ENCODE data around the gene IL33.
A peak's percentile ranks its signal among the peaks of the same experiment; 100 is the strongest.

IL33 gene

DNA sequence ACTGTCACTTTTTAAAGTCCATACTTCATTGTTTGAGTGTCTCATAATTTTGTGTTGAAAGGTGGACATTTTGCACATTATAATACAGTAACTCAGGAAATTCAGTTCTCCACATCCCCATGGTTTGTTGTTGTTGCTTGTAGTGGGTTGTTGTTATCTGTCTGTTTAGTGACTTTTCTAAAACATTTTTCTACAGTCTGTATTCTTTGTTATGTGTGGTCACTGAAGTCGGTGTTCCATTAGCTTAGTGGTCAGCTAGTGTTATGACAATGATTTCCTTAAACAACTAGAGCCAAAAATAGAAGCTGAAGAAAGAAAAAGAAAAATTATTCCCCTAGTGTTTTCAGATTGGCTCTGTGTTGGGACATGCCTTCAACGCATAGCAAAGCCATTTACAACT, 5.6 kb upstream of the IL33 start:
- TF ChIP-seq, protein P1, sequence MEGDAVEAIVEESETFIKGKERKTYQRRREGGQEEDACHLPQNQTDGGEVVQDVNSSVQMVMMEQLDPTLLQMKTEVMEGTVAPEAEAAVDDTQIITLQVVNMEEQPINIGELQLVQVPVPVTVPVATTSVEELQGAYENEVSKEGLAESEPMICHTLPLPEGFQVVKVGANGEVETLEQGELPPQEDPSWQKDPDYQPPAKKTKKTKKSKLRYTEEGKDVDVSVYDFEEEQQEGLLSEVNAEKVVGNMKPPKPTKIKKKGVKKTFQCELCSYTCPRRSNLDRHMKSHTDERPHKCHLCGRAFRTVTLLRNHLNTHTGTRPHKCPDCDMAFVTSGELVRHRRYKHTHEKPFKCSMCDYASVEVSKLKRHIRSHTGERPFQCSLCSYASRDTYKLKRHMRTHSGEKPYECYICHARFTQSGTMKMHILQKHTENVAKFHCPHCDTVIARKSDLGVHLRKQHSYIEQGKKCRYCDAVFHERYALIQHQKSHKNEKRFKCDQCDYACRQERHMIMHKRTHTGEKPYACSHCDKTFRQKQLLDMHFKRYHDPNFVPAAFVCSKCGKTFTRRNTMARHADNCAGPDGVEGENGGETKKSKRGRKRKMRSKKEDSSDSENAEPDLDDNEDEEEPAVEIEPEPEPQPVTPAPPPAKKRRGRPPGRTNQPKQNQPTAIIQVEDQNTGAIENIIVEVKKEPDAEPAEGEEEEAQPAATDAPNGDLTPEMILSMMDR (IDR thresholded peaks at IDR 0.05; ENCODE audit: unreplicated experiment in 3 of 3), result no peak
- Mint-ChIP-seq H3K27me3 (ENCODE audit: low read depth) (peaks cover 3% of the 10 kb centered on the region), H3K9me3 (peaks cover 36% of the 10 kb centered on the region), H3K36me3 (ENCODE audit: low read depth) (no peaks in the 10 kb centered on the region), H3K4me3 (no peak overlapping the region), H3K4me1 (peaks cover 2% of the 10 kb centered on the region), H3K27ac (no peak overlapping the region)

DNA sequence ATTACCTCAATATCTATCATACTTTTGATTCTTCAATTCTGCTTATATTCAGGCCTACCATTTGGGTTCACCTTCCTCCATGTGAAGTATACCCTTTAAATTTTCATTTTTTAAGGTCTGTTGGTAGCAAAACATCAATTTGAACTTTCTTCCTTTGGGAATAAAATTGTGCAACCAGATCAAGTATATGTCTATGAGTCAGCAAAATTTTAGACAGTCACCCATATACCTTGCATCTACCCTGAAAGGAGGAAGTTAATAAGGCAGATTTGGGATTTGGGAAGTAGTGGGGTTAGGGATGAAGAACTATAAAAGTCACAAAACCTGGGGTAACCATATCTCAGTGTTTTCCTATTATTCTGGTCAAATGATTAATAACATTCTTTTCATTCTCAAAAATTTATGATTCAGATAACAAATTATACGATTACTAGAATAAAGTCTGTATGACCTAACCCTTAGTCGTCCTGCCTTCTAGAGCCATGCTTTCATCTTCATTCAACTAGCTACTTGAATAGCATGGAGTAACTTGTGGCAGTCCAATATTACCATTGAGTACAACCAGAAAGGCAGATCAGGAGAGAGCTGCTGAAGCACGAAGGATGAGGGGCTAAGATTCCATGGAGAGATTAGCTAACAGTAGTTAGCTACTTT, 2.8 kb upstream of the IL33 start:
- Mint-ChIP-seq H3K4me3 (no peak overlapping the region), H3K4me1 (peaks cover 14% of the 10 kb centered on the region), H3K9me3 (peaks cover 18% of the 10 kb centered on the region), H3K27ac (no peak overlapping the region), H3K36me3 (ENCODE audit: low read depth) (no peaks in the 10 kb centered on the region), H3K27me3 (ENCODE audit: low read depth) (peaks cover 3% of the 10 kb centered on the region)
- TF ChIP-seq, protein P1 (IDR thresholded peaks at IDR 0.05; ENCODE audit: unreplicated experiment in 3 of 3), result no peak

DNA sequence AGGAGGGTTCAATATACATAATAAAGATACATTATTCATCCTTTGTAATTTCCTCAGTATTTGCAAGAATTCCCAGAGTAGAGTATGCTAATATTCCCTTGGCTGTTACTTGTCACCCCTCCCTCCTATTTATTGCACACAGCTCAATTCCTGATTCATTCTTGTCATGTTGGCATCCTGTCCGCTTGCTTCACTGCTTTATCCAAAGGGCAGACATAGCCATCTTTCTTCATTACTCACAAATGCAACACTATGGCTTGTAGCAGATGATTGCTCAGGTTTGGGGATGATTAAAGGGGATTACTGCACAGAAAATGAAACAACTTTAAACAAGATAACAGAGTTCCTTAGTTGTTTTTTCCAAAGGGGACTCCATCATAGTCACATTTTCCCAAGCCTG, 1.2 kb upstream of the IL33 start:
- H3K27ac Mint-ChIP-seq, result peak overlapping the region in 1 of 3 experiments; percentile 58
- peaks cover 15% of the 10 kb centered on the region for H3K9me3 Mint-ChIP-seq
- H3K27me3 Mint-ChIP-seq (ENCODE audit: low read depth), result peaks cover 2% of the 10 kb centered on the region
- H3K36me3 Mint-ChIP-seq (ENCODE audit: low read depth), result no peaks in the 10 kb centered on the region
- TF ChIP-seq, protein P1 (IDR thresholded peaks at IDR 0.05; ENCODE audit: unreplicated experiment in 3 of 3), result no peak
- no peak overlapping the region for H3K4me3 Mint-ChIP-seq
- peaks cover 19% of the 10 kb centered on the region for H3K4me1 Mint-ChIP-seq

DNA sequence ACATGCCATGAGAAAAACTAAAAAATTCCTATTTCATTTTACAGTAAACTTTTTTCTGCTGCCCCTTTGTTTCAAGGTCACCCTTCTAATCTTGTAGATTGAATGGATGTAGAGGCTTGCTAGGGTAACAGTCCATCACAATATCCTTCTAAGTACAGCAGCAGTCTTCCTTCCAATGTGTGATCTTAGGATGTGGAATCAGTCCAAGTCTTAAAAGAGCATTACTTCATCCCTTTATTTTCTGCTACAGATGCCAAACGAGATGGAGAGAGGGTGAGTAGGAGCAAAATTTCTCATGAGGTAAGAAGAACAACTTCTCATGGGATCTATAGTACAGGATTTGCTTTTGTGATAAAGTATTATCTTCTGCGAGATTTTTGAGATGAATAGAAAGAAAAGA, 704 bp upstream of the IL33 start:
- Mint-ChIP-seq H3K4me3 (peak overlapping the region in 2 of 3 experiments; percentile 2 to 13), H3K27me3 (ENCODE audit: low read depth) (no peaks in the 10 kb centered on the region), H3K4me1 (peaks cover 19% of the 10 kb centered on the region), H3K27ac (peak overlapping the region in 2 of 3 experiments; percentile 58 to 62), H3K9me3 (peaks cover 12% of the 10 kb centered on the region), H3K36me3 (ENCODE audit: low read depth) (no peaks in the 10 kb centered on the region)
- TF ChIP-seq, protein P1 (IDR thresholded peaks at IDR 0.05; ENCODE audit: unreplicated experiment in 3 of 3), result no peak

DNA sequence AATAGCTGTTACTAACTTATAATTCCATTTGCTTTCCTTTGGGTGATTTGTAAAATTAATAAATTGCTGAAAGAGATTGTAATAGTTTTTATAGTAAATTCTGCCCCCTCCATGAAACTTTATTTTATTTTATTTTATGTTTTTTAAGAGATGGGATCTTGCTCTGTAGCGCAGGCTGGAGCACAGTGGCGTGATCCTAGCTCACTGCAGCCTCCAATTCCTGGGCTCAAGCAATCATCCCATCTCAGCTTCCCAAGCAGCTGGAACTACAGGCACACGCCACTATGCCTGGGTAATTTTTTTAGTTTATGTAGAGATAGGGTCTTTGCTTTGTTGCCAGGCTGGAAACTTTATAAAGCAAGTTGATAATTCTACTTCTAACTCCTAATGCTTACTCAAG, 395 bp downstream of the IL33 start:
- Mint-ChIP-seq H3K27ac (peak overlapping the region in 1 of 3 experiments; percentile 58), H3K4me3 (no peak overlapping the region), H3K27me3 (ENCODE audit: low read depth) (no peaks in the 10 kb centered on the region), H3K9me3 (peaks cover 3% of the 10 kb centered on the region), H3K4me1 (peaks cover 19% of the 10 kb centered on the region), H3K36me3 (ENCODE audit: low read depth) (no peaks in the 10 kb centered on the region)
- TF ChIP-seq, protein P1 (IDR thresholded peaks at IDR 0.05; ENCODE audit: unreplicated experiment in 3 of 3), result no peak

DNA sequence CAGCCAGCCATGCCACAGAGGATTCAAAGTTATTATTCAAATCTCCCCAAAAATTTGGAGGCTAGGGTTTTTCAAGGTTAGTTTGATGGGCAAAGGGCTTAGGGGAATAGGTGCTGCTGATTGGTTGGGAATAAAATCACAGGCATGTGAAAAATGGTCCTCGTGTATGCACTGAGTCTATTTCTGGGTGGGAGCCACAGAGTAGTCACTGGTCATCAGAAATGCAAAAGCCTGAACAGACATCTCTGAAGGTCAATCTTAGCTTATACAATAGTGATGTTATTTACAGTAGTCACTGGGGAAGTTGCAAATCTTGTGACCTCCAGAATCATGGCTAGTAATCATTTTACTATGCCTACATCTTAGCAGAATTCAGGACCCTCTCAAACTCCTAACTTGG, 1.3 kb downstream of the IL33 start:
- TF ChIP-seq, protein P1 (IDR thresholded peaks at IDR 0.05; ENCODE audit: unreplicated experiment in 3 of 3), result no peak
- Mint-ChIP-seq H3K36me3 (ENCODE audit: low read depth) (no peaks in the 10 kb centered on the region), H3K9me3 (no peaks in the 10 kb centered on the region), H3K4me1 (peaks cover 19% of the 10 kb centered on the region), H3K27me3 (ENCODE audit: low read depth) (no peaks in the 10 kb centered on the region), H3K4me3 (peak overlapping the region in 1 of 3 experiments; percentile 9), H3K27ac (no peak overlapping the region)
